Activated CD4-positive, alpha-beta T cell treated with anti-CD3 and anti-CD28 coated beads, Interleukin-2, amount 50 U/mL, for 48 hours (primary cell): ENCODE data around the gene TXN.
A peak's percentile ranks its signal among the peaks of the same experiment; 100 is the strongest.

Experiments used
- DNase-seq, 2 experiments: peaks; one replicate each; pipeline ENCODE4 v3.0.0-alpha.2; 2020

The TXN gene

DNA sequence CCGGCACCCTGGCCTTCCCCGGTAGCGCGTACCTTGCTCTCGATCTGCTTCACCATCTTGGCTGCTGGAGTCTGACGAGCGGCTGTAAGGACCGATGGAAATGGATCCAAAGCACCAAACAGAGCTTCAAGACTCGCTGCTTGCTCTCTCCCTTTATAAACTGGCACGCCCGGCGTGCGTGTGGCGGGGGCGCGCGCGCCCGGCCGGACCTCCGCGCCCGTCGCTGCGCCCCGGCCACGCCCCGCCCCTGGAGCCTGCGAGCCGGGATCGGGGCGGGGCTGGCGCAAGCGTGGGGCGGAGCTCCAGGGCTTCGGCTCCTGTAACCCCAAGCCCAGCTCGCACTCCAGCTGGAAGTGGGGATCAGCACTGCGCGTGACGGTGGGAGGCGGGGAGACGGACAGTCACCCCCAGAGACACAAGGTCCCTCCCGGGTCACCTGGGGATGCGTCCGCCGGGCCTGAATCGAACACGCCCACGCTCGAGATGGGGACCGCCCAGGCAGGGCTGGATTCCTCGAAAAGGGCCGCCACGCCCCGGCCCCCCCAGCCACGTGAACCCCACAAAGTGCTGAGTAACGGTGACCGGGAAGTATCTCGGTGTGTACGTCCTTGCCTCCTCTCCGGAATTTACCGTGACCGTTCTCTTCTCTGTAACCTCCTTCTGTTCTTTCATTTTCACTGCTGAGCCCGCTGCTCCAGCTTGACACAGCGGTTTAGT, at the start of gene TXN:
TXN (minus strand) TSS at position 128 of the 717 bp plus-strand sequence; CDS start at position 56, 72 bp downstream.
- peak; percentile 91 to 93 for DNase-seq

- no peak for DNase-seq
Observed at GRCh38 chr9:110303133-110303532, 46.8 kb upstream of the TXN start.

DNA sequence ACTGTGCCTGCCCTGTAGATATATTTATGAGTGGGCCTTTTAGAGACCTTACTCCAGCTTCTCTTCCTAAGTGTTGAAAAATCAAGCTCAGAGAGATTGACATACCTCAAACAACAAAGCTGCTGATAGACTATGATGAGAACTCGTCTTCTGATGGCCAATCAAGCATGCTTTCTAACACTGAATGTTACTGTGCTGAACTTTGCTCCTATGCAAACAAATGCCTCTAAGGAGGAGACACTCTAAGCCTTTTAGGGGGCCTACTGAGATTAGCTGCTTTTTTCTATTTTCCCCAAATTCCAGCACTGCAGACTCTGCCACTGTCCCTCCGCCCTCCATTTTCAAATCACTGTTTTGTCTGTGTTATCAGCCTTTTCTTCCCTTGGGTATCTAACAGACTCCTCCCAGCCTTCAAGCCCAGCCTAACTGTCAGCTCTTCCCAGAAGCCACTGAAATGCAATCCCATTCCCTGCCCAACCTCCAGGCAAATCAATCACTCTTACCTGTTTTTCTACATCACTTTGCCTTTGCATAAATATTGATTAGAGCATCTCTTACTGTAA, 41.8 kb upstream of the TXN start:
- no peak for DNase-seq

DNA sequence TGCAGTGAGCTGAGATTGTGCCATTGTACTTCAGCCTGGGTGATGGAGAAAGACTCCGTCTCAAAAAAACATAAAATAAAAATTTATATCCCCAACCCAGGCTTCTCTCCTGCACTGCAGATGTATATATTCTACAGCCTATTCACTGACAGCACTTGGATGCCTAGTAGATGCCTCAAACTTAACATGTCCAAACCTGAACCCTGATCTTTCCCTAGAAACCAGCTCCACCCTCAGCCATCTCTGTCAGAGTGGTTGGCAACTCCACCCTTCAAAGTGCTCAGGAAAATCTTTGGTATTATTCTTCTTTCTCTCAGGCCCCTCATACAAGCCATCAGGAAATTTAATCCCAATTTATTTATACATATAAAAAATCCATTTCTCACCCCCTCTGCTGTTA, 36.9 kb upstream of the TXN start:
- no peak for DNase-seq

DNA sequence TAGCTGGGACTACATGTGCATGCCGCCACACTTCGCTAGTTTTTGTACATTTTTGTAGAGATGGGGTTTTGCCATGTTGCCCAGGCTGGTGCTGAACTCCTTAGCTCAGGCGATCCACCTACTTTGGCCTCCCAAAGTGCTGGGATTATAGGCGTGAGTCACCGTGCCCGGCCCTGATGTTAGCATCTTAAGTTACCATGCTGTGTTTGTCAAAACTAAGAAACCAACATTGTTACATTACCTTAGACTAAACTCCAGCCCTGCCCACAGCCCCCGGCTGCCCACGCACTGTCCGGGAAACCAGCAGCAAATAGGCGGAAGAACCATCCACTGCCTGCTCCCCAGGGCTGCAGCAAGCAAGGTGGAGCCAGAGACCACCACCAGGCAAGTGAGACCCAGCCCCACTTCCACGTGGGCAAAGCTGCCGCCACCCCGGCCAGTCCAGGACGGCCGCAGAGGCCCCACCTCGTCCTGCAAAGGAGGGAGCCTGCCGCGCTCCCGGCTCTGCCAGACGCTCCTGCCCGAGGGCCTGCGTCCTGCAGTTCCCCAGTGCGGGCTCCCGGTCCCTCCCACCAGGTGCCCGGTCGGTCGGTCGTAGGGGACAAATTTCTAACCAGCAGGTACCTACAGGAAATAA, 35.7 kb upstream of the TXN start:
- DNase-seq = no peak

GRCh38 chr9:110290001-110290400, 33.7 kb upstream of the TXN start:
- DNase-seq = no peak

DNA sequence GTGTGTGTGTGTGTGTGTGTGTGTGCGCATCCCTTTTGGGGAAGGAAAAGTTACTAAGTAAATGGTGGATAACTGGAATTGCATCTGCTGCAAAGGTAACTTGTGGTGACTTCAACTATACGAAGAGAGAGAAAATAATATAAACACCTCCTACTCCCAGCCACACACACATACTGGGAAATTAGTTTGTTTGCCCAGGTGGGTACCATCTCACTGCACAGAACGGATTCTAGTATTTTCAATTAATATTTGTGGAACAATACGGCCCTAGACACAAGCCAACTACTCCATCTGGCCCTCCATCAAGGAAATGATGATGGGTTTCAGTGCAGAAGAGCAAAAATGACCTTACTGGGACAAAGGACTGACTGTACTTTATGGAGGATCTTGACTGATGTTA, 32.2 kb upstream of the TXN start:
- no peak for DNase-seq

GRCh38 chr9:110287289-110287680, 31.0 kb upstream of the TXN start:
- DNase-seq = no peak

DNA sequence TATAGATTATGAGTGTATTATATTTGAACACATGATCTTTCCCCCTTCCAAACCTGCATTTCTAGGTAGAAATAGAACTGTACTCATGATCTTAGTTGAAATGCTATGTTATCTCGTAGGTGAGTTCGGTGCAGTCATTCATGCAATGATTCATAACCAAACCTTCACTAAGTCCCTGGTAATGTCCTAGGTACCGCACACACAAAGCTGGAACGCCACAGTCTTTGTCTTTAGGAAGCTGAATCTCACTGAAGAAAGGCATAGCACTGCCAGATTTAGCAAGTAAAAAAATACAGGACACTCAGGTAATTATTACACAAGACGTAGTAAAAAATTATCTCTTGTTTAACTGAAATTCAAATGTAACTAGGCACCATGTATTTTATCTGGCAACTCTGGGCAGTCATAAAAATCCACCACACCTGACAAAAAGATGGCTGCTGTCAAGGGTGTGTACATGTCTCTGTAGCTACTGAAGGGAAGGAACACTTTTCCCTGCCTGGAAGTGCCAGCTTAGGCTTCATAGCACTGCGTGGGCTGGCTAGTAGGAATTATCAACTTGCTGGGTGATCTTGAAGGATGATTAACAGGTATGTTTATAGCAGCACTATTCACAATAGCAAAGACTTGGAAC, 28.0 kb upstream of the TXN start:
- DNase-seq = no peak

DNA sequence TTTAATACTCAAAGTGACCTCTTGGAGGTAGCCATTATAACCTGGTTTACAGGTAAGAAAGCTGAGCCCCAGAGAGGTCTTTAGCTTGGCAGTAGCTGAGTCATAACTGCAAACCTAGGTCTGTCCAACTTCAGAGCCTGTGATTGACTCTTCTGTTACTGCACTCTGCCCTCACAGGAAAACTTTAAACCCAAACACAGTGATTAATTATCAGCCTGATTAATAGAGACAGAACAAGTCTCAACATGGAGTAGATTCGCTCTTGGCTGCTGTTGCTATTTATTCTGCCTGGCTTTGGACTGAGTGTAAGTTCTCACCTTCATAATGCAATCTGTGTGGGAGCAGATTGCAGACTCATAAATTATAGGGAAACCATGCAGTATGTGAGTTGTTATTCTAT, 27.4 kb upstream of the TXN start:
- DNase-seq = no peak

DNA sequence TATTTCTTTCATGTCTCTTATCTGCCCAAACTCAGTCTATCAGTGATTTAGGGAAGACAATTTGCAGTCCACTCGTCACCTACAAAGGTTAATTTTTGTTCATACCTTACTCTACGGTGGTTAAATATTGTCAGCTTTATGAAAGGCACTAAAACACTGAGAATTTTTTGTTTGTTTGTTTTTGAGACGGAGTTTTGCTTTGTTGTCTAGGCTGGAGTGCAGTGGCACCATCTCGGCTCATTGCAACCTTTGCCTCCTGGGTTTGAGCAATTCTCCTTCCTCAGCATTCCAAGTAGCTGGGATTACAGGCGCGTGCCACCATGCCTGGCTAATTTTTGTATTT, 26.4 kb upstream of the TXN start:
- DNase-seq = no peak

GRCh38 chr9:110282018-110282738, 25.9 kb upstream of the TXN start:
- DNase-seq = no peak

DNA sequence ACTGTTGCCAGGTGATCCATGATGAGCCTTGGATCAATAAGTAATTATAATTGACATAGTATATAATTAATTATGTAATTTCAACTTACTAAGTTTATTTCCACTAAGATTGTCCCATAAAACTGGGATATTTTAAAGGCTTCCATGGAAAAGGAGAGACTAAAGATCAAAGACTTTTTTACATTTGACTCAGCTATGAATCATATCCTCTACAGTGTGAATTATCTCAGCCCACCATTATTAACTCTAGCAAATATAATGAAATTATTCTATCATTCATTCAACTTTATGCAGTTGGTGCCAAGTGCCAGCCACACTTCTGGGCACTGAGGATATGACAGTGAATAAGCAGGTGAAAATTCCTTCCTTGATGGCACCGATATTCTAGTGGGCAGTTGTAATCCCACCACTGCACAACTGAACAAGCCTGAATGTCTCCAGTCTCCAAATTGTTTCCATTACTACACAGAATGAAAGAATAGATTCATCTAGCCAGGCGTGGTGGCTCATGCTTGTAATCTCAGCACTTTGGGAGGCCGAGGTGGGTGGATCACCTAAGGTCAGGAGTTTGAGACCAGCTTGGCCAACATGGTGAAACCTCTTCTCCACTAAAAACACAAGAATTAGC, 21.9 kb upstream of the TXN start:
- no peak for DNase-seq

DNA sequence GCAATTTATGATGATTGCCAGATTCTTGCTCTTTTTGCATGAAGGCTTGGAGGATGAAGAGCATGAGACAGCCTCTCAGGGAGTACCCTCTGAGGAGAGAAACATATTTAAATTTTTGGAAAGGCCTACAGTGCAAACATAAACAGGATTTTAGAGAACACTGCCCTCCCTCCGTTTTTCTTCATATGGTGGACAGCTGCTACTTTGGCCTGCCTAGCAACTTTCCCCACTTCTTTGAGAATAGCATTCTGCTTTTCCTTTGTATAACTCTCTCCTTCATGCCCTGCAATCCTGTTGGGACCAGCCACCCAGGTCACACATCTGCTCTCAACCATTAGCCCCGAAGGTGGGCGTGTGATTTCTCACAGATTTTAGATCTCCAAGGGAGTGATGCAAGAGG, 20.5 kb upstream of the TXN start:
- no peak for DNase-seq

- no peak for DNase-seq
Observed at GRCh38 chr9:110270211-110270995, 14.1 kb upstream of the TXN start.

DNA sequence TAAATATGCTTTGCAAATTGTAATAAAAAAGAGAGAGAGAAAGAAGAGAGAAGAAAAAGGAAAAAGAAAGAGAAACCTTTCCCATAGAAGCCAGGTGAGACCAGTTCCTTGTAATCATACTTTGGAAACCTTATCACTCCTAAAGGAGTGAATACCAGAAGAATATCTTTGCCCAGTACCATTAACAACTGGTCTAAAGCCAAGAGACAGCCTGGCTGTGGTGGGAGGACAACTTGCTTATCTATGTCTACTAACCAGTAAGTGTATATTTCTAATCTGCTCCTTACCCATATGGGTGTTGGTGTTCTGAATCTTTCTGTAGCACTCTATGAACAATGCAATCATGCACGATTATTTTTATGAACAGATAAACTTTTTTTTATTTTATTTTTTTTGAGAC, 10.5 kb upstream of the TXN start:
- no peak for DNase-seq

DNA sequence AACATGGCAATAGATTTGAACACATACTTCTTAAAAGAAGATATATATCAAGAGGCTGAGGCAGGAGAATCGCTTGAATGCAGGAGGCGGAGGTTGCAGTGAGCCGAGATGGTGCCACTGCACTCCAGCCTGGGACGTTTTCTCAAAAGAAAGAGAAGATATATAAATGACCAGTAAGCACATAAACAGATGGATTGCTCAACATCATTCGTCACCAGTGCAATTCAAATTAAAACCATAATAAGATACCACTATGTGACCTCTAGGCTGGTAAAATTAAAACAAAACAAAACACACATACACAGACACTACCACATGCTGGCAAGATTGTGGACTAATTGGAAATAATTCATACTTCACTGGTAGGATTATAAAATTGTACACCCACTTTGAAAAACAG, 5.3 kb upstream of the TXN start:
- DNase-seq = no peak

GRCh38 chr9:110260911-110261310, 4.6 kb upstream of the TXN start:
- no peak for DNase-seq

DNA sequence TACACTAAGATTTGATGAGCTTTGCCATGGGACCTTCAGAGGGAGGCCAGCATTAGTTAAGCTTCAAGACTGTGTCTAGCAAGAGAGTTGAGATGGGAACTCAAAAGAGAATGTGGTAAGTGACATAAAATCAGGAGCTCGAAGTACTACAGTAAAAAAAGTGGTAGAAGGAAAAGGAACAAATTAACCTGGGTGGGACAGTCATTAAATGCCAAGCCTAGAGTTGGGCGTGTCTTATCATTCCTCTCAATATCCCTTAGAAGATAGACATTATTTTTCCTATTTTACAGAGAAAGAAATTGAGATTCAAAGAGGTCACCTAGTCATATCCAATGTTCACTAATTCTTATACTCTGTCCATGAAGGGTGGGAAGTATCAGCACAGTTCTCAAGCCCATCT, 3.3 kb upstream of the TXN start:
- DNase-seq = no peak

DNA sequence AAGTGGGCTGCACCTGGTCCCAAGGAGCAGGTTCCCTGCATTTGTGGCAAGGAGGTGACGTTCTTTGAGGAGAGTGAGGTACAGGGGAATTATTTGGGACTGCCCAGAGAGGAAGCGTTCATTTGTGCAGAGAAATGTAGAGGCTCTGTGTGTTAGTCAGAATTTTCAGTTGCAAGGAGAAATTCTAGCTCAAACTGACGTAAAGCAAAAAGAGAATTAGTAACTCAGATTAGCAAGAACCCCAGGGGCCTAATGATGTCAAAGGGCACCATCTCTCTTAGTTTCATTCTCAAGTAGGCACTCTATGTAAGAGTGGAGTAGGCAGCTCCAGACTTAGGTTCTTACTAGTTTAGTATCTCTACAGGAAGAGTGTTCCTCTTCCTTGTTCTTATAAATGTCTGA, 2.4 kb upstream of the TXN start:
- DNase-seq = no peak

- no peak for DNase-seq
Observed at GRCh38 chr9:110257956-110258355, 1.6 kb upstream of the TXN start.
